ENCODE results near the gene ZNF407.

The ZNF407 gene

DNA sequence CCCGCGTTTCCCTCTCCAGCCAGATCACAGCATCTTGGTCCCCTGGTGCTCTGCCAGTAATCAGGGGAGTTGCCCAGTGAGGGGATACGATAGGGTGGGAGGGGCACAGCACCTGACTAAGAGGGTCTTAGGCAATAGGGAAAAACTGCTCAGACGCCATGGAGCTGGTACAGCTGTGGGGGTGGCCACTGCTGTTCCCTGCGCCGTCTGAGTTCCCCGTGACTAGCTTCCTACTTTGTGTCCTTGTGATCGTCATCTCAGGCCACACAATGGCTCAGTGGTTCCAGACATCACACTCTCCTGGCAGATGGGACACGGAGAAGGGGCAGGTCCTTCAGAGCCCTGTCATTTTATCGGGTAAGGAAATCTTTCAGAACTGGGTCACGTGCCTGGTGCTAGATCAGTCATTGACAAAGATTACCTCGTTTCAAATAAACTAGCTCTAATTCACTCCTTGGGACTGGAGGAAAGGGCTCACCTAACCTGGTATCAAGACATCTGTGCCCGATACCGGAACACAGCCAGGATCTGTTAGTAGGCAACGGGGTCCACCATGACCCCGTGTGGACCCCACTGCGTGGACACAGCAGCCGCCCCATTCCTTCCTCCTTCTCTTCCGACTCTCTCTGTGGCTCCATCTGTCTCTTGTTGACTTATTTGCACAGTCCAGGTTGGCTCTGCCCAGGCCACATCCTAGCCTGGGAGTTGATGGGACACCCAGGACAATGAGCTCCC lies 509.7 kb downstream of the ZNF407 start (continued):
- no peak for TF ChIP-seq ZNF548 (tag by site-specific recombination; IDR thresholded peaks at IDR 0.05)
- TF ChIP-seq, protein P1, sequence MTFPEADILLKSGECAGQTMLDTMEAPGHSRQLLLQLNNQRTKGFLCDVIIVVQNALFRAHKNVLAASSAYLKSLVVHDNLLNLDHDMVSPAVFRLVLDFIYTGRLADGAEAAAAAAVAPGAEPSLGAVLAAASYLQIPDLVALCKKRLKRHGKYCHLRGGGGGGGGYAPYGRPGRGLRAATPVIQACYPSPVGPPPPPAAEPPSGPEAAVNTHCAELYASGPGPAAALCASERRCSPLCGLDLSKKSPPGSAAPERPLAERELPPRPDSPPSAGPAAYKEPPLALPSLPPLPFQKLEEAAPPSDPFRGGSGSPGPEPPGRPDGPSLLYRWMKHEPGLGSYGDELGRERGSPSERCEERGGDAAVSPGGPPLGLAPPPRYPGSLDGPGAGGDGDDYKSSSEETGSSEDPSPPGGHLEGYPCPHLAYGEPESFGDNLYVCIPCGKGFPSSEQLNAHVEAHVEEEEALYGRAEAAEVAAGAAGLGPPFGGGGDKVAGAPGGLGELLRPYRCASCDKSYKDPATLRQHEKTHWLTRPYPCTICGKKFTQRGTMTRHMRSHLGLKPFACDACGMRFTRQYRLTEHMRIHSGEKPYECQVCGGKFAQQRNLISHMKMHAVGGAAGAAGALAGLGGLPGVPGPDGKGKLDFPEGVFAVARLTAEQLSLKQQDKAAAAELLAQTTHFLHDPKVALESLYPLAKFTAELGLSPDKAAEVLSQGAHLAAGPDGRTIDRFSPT (tag by site-specific recombination; IDR thresholded peaks at IDR 0.05): no peak
- no peak for TF ChIP-seq OSR2 (tag by site-specific recombination; IDR thresholded peaks at IDR 0.05)
- TF ChIP-seq ZNF341 (tag by site-specific recombination; IDR thresholded peaks at IDR 0.05; ENCODE audit: low read depth): no peak

DNA sequence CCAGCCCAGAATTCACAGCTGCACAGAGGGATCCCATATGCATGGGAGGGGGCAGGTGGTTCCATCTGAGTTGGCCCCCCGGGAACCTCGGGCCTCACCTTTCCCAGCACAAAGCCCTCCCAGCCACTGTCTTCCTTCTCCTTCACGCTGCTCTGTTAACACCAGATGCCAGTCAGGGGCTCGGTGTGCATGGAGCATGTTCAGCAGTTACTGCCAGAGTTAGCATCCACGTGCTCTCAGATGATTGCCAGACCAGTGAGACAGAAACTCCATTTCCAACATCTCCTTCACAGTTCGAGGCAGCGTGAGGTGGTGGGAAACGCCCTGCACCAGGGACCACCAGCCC lies 510.2 kb downstream of the ZNF407 start:
- no peaks in the 10 kb centered on the region for H3K36me3 ChIP-seq (ENCODE audit: control insufficient read depth in 2 of 2, insufficient read depth in 1 of 2, low read length in 2 of 2)
- ChIA-PET POLR2A (no interaction called here), CTCF (no interaction called here)
- no peak overlapping the region for H3K4me3 ChIP-seq (ENCODE audit: low read depth, low read length)
- no peaks in the 10 kb centered on the region for H3K4me1 ChIP-seq (ENCODE audit: control insufficient read depth, insufficient read depth, low read length)
- no peaks in the 10 kb centered on the region for H3K9me3 ChIP-seq (ENCODE audit: control insufficient read depth, insufficient read depth, low read depth, low read length)
- H3K27ac ChIP-seq (ENCODE audit: extremely low read depth, low read depth, low read length): no peak overlapping the region
- TF ChIP-seq, protein P2, sequence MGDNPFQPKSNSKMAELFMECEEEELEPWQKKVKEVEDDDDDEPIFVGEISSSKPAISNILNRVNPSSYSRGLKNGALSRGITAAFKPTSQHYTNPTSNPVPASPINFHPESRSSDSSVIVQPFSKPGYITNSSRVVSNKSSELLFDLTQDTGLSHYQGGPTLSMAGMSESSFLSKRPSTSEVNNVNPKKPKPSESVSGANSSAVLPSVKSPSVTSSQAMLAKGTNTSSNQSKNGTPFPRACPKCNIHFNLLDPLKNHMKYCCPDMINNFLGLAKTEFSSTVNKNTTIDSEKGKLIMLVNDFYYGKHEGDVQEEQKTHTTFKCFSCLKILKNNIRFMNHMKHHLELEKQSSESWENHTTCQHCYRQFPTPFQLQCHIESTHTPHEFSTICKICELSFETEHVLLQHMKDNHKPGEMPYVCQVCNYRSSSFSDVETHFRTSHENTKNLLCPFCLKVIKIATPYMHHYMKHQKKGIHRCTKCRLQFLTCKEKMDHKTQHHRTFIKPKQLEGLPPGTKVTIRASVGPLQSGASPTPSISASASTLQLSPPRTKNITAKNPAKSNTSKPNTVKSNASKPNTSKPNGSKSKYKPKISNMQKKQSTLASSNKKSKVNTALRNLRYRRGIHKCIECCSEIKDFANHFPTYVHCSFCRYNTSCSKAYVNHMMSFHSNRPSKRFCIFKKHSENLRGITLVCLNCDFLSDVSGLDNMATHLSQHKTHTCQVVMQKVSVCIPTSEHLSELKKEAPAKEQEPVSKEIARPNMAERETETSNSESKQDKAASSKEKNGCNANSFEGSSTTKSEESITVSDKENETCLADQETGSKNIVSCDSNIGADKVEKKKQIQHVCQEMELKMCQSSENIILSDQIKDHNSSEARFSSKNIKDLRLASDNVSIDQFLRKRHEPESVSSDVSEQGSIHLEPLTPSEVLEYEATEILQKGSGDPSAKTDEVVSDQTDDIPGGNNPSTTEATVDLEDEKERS (tag by site-specific recombination; IDR thresholded peaks at IDR 0.05): no peak
- TF ChIP-seq ZNF776 (tag by site-specific recombination; IDR thresholded peaks at IDR 0.05; ENCODE audit: borderline replicate concordance) (no peak), ZNF324 (tag by site-specific recombination; IDR thresholded peaks at IDR 0.05) (no peak), ZNF266 (tag by site-specific recombination; IDR thresholded peaks at IDR 0.05; ENCODE audit: low read depth) (no peak), ZNF701 (tag by site-specific recombination; IDR thresholded peaks at IDR 0.05) (no peak), ZNF626 (tag by site-specific recombination; IDR thresholded peaks at IDR 0.05) (no peak), ZNF544 (tag by site-specific recombination; IDR thresholded peaks at IDR 0.05) (no peak), ZNF184 (tag by site-specific recombination; IDR thresholded peaks at IDR 0.05) (no peak), ZFP3 (tag by site-specific recombination; IDR thresholded peaks at IDR 0.05; ENCODE audit: low read depth) (no peak), OSR2 (tag by site-specific recombination; IDR thresholded peaks at IDR 0.05) (no peak), KLF1 (tag by site-specific recombination; IDR thresholded peaks at IDR 0.05) (no peak), ZXDB (tag by site-specific recombination; IDR thresholded peaks at IDR 0.05) (no peak)
- TF ChIP-seq, protein P3, sequence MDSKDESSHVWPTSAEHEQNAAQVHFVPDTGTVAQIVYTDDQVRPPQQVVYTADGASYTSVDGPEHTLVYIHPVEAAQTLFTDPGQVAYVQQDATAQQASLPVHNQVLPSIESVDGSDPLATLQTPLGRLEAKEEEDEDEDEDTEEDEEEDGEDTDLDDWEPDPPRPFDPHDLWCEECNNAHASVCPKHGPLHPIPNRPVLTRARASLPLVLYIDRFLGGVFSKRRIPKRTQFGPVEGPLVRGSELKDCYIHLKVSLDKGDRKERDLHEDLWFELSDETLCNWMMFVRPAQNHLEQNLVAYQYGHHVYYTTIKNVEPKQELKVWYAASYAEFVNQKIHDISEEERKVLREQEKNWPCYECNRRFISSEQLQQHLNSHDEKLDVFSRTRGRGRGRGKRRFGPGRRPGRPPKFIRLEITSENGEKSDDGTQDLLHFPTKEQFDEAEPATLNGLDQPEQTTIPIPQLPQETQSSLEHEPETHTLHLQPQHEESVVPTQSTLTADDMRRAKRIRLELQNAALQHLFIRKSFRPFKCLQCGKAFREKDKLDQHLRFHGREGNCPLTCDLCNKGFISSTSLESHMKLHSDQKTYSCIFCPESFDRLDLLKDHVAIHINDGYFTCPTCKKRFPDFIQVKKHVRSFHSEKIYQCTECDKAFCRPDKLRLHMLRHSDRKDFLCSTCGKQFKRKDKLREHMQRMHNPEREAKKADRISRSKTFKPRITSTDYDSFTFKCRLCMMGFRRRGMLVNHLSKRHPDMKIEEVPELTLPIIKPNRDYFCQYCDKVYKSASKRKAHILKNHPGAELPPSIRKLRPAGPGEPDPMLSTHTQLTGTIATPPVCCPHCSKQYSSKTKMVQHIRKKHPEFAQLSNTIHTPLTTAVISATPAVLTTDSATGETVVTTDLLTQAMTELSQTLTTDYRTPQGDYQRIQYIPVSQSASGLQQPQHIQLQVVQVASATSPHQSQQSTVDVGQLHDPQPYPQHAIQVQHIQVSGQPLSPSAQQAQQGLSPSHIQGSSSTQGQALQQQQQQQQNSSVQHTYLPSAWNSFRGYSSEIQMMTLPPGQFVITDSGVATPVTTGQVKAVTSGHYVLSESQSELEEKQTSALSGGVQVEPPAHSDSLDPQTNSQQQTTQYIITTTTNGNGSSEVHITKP (tag by site-specific recombination; IDR thresholded peaks at IDR 0.05): no peak
- TF ChIP-seq, protein P4, sequence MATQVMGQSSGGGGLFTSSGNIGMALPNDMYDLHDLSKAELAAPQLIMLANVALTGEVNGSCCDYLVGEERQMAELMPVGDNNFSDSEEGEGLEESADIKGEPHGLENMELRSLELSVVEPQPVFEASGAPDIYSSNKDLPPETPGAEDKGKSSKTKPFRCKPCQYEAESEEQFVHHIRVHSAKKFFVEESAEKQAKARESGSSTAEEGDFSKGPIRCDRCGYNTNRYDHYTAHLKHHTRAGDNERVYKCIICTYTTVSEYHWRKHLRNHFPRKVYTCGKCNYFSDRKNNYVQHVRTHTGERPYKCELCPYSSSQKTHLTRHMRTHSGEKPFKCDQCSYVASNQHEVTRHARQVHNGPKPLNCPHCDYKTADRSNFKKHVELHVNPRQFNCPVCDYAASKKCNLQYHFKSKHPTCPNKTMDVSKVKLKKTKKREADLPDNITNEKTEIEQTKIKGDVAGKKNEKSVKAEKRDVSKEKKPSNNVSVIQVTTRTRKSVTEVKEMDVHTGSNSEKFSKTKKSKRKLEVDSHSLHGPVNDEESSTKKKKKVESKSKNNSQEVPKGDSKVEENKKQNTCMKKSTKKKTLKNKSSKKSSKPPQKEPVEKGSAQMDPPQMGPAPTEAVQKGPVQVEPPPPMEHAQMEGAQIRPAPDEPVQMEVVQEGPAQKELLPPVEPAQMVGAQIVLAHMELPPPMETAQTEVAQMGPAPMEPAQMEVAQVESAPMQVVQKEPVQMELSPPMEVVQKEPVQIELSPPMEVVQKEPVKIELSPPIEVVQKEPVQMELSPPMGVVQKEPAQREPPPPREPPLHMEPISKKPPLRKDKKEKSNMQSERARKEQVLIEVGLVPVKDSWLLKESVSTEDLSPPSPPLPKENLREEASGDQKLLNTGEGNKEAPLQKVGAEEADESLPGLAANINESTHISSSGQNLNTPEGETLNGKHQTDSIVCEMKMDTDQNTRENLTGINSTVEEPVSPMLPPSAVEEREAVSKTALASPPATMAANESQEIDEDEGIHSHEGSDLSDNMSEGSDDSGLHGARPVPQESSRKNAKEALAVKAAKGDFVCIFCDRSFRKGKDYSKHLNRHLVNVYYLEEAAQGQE (tag by site-specific recombination; IDR thresholded peaks at IDR 0.05): no peak
- TF ChIP-seq, protein P5, sequence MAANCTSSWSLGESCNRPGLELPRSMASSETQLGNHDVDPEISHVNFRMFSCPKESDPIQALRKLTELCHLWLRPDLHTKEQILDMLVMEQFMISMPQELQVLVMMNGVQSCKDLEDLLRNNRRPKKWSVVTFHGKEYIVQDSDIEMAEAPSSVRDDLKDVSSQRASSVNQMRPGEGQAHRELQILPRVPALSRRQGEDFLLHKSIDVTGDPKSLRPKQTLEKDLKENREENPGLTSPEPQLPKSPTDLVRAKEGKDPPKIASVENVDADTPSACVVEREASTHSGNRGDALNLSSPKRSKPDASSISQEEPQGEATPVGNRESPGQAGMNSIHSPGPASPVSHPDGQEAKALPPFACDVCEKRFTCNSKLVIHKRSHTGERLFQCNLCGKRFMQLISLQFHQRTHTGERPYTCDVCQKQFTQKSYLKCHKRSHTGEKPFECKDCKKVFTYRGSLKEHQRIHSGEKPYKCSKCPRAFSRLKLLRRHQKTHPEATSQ (tag by site-specific recombination; IDR thresholded peaks at IDR 0.05): no peak
- TF ChIP-seq, protein P6, sequence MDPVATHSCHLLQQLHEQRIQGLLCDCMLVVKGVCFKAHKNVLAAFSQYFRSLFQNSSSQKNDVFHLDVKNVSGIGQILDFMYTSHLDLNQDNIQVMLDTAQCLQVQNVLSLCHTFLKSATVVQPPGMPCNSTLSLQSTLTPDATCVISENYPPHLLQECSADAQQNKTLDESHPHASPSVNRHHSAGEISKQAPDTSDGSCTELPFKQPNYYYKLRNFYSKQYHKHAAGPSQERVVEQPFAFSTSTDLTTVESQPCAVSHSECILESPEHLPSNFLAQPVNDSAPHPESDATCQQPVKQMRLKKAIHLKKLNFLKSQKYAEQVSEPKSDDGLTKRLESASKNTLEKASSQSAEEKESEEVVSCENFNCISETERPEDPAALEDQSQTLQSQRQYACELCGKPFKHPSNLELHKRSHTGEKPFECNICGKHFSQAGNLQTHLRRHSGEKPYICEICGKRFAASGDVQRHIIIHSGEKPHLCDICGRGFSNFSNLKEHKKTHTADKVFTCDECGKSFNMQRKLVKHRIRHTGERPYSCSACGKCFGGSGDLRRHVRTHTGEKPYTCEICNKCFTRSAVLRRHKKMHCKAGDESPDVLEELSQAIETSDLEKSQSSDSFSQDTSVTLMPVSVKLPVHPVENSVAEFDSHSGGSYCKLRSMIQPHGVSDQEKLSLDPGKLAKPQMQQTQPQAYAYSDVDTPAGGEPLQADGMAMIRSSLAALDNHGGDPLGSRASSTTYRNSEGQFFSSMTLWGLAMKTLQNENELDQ (tag by site-specific recombination; IDR thresholded peaks at IDR 0.05; ENCODE audit: low read depth): no peak

All from HEK293 (cell line).